HG03457 (cell line): ENCODE measurements around the gene CUTA.

ENCODE experiments used
- ATAC-seq: cut with Tn5 transposase; IDR thresholded peaks from one replicate; pipeline ENCODE4 v1.9.1; 2021; ENCODE audit warnings: moderate number of reproducible peaks; ENCODE audit not compliant: unreplicated experiment

The CUTA gene, protein sequence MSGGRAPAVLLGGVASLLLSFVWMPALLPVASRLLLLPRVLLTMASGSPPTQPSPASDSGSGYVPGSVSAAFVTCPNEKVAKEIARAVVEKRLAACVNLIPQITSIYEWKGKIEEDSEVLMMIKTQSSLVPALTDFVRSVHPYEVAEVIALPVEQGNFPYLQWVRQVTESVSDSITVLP

GRCh38 chr6:33417903-33418689 lies at the start of gene CUTA:
Gene CUTA, minus strand, starts transcription at chr6:33418107. Its CDS starts 107 bp downstream, at chr6:33418000.
- ATAC-seq: peak; percentile 66

- ATAC-seq: no peak
Observed at GRCh38 chr6:33467091-33467490, 49.2 kb upstream of the CUTA start.

GRCh38 chr6:33466075-33466735 lies 48.3 kb upstream of the CUTA start:
- ATAC-seq: no peak

- no peak for ATAC-seq
Observed at GRCh38 chr6:33459226-33459625, 41.3 kb upstream of the CUTA start.

DNA sequence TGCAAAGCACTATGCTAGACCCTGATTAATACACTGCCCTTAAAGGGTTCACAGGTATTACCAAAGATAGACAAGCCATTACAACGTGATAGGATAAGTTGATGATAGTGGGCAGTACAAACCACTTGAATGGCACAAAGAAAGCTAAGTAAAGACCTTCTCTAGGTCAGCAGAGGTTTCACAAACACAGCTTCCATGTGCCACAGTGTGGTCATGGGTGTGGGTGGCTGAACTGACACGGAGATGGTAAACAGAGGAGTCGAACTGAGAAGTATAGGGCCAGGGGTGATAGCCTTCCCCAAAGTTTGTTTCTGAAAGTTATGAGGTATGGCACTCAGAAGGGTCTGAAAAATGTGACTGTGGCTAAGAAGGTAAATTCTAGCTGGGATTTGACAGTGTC lies 40.8 kb upstream of the CUTA start:
- ATAC-seq: no peak

GRCh38 chr6:33456156-33456555 lies 38.2 kb upstream of the CUTA start:
- ATAC-seq: no peak

DNA sequence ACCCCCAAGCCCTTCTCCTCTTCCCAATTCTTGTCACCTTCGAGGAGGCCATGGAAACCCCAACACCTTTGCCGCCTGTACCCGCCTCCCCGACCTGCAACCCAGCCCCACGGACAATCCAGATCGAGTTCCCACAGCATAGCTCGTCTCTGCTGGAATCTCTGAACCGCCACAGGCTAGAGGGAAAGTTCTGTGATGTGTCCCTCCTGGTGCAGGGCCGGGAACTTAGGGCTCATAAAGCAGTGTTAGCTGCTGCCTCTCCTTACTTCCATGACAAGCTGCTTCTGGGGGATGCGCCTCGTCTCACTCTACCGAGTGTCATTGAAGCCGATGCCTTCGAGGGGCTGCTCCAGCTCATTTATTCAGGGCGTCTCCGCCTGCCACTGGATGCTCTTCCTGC lies 37.1 kb upstream of the CUTA start:
- no peak for ATAC-seq

DNA sequence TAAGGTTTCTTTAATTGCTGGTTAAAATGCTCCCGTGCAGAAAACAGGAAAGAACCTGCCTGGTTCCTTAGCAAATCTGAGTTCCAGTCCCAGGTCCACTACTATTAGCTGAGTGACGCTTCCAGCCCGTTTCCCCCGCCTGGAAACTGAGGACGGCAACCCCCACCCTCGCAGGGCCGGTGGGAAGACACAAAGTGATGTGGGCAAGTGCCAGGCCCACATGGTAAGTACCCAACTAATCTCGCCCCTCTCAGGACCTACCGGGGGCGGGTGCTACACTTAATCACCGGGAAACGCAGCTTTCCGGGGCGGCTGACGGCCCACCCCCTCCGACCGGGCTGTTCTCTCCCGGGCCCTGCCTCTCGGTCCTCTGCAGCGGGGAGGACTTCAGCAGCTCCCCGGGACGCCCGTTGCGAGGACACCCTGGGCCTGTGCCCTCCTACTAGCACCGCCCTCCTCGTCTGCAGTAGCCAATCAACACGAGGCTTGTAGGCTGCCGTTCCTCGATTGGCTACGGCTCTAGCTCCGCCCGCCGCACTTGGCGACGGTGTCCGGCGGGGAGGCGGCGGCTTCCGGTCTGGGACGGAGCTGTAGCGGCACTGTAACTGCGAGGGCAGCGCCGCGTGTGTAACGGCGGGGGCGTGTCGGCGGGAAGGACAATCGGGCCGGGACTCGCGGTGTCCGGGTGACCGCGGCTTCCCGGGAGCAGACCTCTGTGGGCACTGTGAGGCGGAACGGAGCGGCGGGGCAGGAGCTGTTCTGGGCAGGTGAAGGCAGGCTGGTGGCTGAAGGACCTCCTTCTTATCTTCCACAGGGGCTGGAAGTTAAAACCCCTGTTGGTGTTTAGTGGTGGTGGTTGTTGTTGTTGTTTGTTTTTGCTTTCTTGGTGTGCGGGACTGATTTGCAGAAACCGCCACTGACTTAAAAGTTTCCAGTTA lies 36.4 kb upstream of the CUTA start, which contains the start of gene ZBTB9:
ZBTB9 (plus strand) TSS at position 568 of the 938 bp plus-strand sequence. CDS start 525 bp downstream, outside the sequence.
- ATAC-seq: peak; percentile 89

- ATAC-seq: no peak
Observed at GRCh38 chr6:33453393-33454008, 35.6 kb upstream of the CUTA start.

DNA sequence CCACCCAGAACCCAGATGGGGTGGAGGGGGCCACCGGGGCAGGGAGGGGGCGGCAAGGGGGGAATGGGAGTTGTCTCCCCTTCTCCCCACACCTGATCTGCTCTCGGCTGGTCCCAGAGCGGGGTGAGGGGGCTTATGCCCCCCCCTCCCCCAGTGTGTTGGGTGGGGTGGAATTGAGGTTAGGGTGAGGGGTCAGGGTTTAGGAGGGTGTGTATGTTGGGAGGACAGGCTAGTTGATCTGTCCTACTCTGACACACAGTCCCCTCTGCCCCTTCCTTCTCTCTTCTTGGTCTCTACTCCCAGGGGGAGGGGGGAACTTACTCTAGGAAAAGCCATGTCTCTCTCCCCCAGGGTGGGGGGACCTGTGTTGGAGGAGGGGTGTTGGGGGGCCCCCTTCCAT lies 34.6 kb upstream of the CUTA start:
- no peak for ATAC-seq

GRCh38 chr6:33451606-33452005 lies 33.7 kb upstream of the CUTA start:
- no peak for ATAC-seq

- no peak for ATAC-seq
Observed at GRCh38 chr6:33450434-33450833, 32.5 kb upstream of the CUTA start.

DNA sequence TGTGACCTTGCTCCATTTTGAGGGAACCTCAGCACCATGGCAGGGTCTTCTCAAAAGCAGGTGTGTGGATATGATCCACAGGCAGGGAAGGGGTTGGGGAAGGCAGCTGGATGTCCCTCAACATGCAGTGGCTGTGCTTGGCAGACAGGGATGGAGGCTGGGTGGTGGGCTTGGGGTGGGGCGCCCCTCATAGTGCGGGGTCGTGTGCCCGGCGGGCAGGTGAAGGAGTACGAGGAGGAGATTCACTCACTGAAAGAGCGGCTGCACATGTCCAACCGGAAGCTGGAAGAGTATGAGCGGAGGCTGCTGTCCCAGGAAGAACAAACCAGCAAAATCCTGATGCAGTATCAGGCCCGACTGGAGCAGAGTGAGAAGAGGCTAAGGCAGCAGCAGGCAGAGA lies 28.4 kb upstream of the CUTA start:
- no peak for ATAC-seq

GRCh38 chr6:33445119-33445603 lies 27.3 kb upstream of the CUTA start:
- no peak for ATAC-seq

- no peak for ATAC-seq
Observed at GRCh38 chr6:33443619-33444504, 26.0 kb upstream of the CUTA start.

- no peak for ATAC-seq
Observed at GRCh38 chr6:33443025-33443424, 25.1 kb upstream of the CUTA start.

DNA sequence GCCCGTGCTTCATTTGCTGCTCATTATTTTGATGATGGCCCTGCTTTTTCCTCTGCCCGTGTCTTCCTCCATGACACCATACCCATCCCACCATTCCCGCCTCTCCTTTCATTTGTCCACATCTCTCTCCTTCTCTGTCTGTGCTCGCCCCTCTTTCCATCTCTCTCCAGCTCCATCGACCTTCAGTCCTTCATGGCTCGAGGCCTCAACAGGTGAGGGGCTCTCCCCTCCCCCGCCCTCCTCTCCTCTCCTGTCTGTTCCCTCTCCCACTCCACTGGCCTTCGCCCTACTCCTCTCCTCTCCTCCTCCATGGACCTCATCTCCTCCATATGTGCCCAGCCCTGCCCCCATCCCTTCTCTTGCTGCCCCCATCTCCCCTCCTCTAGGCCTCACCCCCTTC lies 24.4 kb upstream of the CUTA start:
- no peak for ATAC-seq

GRCh38 chr6:33441457-33441856 lies 23.6 kb upstream of the CUTA start:
- no peak for ATAC-seq

DNA sequence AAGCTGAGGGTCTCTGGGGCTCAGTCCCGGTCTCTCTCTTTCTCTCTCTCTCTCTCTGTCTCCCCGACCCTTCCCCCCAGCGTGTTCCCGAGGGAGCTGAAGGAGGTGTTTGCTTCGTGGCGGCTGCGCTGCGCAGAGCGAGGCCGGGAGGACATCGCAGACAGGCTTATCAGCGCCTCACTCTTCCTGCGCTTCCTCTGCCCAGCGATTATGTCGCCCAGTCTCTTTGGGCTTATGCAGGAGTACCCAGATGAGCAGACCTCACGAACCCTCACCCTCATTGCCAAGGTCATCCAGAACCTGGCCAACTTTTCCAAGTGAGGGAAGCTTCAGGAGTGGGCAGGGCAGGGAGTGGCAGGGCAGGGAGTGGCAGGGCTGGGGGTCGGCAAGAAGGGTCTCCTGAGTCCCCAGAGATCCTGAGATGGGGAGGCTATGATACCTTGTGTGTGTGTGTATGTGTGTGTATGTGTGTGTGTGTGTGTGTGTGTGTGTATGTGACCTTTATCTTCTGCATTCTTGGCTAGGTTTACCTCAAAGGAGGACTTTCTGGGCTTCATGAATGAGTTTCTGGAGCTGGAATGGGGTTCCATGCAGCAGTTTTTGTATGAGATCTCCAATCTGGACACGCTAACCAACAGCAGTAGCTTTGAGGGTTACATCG lies 22.9 kb upstream of the CUTA start:
- no peak for ATAC-seq
